HG03520 (cell line): Measurements from ENCODE around the gene SMCR8.
"Not testable (repeated sequence)": the region's sequence is repeated elsewhere in the genome, so short reads cannot be mapped to it uniquely, and the experiment has no call there.

Experiments
- ATAC-seq: cut with Tn5 transposase; IDR thresholded peaks from one replicate; pipeline ENCODE4 v1.9.1; 2021; ENCODE audit warnings: mild to moderate bottlenecking, moderate library complexity; ENCODE audit not compliant: unreplicated experiment

The SMCR8 gene

GRCh38 chr17:18356624-18357023 lies 41.5 kb downstream of the SMCR8 start:
- no peak for ATAC-seq

GRCh38 chr17:18360518-18360917 lies 45.4 kb downstream of the SMCR8 start:
- ATAC-seq: no peak

- ATAC-seq: no peak
Measured at GRCh38 chr17:18361837-18362697, 47.0 kb downstream of the SMCR8 start.

GRCh38 chr17:18362698-18363100 lies 47.6 kb downstream of the SMCR8 start:
- no peak for ATAC-seq

- peak; percentile 96 for ATAC-seq
Measured at GRCh38 chr17:18363101-18364049, 48.3 kb downstream of the SMCR8 start, which contains the start of gene SHMT1. SHMT1 (minus strand) TSS chr17:18363550; CDS start chr17:18355981, 7,569 bp downstream.

- no peak for ATAC-seq
Measured at GRCh38 chr17:18364166-18364565, 49.1 kb downstream of the SMCR8 start.

GRCh38 chr17:18368946-18369345 lies 53.9 kb downstream of the SMCR8 start:
- ATAC-seq: no peak

- ATAC-seq: no peak
Measured at GRCh38 chr17:18370761-18371160, 55.7 kb downstream of the SMCR8 start.

DNA sequence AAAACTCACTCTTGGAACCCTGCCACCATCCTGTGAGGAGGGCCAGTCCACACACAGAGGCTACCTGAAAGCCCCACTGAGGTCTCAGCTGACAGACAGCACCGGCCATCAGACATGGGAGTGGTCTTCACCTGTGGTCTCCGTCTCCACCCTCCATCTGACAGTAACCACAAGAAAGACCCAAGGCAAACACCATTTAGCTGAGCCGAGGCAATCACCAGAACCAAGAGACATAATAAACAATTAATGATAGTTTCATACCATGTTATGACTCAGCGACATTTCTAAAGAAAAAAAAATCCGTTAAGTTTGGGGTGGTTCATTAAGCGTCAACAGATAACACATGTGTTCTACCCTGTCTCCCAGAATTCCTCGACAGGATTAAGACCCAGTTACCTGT lies 56.4 kb downstream of the SMCR8 start:
- no peak for ATAC-seq

- ATAC-seq: not testable (repeated sequence)
Measured at GRCh38 chr17:18373181-18373580, 58.1 kb downstream of the SMCR8 start.

- no peak for ATAC-seq
Measured at GRCh38 chr17:18374216-18374615, 59.1 kb downstream of the SMCR8 start.
